Fibroblast of skin of left biceps (primary cell): ENCODE results near the gene HDDC2.

Experiments used
- DNase-seq, 2 experiments: peaks; one replicate each; pipeline ENCODE4 v3.0.0-alpha.2; 2013; ENCODE audit warnings: low read depth in 2 of 2

HDDC2 gene

DNA sequence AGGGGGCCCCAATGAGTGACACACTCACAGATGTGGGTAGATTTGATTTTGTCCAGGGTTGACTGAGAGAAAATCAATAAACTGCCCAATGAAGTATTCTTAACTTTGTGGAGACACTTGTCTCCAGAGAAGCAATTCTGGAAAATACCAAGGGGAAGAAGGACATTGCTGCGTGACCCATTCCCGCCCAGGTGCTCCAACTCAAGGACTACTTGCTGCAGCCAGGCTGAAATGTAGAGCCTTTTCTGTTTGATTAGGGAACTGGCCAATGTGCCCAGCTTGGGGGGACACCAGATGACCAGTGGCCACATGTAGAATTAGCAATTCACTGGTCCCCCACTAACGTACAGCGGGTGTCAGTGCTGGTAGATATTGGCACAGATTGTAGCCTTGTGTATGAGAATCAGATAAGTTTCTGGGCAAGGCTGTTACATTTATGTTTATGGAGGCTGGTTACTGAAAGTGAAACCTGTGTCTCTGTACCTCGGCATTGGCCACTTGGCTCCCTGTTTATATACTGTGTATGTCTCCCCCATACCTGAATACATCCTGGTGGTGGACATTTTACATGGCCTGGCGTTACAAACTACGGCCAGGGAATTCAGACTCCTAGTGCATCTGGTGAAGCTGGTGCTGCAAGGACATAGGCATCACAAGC is 32.3 kb downstream of the HDDC2 start:
- DNase-seq, result no peak

DNA sequence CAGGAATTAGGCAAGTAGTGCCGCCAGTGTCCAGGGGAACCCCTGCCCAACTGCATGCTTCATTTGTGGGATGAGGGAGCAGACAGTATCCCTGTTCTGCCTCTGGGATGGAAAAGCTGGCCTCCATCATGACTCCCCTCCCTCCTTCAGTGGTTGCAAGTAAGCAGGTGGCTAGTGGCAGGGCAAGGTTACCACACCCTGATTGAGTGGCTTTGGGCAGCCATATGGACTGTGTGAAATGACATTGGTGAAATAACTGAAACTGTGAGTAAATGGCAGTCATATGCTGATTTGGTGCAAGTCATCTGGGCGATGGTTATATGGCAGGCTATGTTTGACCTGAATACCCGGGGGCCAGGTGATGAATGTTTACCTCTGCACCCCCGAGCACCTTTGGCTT is 33.0 kb downstream of the HDDC2 start:
- no peak for DNase-seq

DNA sequence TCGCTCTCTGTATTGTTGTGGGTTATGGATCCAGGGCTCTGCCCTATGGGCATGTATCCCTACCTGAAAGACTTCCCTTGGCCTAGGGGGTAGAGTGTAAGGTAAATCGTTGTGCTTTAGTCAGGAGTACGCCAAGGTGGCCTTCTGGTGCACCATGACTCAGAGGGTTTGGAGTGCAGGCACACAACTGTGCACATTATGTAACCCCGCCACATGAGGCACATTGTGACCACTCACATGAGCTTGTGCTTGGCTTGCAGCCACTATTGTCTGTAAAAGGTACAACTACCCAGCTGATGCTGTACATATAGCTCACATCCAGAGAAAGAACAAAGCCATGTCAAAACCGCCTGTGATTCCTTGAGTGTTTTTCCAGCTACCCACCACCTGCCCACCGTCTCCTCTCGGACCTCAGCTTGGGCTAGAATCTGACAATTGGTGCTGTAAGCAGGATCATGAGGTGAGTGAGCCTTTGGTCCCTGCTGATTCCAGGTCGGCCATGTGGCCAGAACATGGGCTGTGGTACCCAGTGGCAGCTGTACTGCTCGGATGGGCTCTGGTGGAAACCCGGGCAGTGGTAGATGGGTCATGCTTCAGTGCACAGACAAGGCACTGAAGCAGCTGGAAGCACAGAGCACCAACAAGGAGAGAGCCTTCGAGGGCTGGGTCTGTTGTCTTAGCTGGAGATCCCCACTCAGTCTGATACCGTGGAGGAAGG is 33.8 kb downstream of the HDDC2 start:
- no peak for DNase-seq

DNA sequence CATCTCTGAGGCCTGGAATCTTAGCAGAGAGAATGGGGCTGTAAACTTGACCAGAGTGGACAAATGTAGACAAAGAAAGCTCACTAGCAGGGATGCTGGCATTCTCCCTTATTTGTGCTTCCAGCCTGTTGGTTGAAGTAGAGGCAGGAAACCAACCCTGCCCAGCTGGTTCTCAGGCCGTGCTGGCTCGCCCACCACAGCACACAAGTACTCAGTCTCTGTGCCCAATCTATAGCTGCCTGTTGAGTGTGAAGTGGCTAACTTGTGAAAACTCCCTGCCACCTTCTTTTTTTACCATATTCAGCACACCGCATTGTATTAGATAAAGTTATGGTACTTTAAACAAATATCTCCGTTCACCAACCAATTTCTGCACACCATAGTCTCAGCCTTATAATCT is 37.3 kb downstream of the HDDC2 start:
- no peak for DNase-seq

DNA sequence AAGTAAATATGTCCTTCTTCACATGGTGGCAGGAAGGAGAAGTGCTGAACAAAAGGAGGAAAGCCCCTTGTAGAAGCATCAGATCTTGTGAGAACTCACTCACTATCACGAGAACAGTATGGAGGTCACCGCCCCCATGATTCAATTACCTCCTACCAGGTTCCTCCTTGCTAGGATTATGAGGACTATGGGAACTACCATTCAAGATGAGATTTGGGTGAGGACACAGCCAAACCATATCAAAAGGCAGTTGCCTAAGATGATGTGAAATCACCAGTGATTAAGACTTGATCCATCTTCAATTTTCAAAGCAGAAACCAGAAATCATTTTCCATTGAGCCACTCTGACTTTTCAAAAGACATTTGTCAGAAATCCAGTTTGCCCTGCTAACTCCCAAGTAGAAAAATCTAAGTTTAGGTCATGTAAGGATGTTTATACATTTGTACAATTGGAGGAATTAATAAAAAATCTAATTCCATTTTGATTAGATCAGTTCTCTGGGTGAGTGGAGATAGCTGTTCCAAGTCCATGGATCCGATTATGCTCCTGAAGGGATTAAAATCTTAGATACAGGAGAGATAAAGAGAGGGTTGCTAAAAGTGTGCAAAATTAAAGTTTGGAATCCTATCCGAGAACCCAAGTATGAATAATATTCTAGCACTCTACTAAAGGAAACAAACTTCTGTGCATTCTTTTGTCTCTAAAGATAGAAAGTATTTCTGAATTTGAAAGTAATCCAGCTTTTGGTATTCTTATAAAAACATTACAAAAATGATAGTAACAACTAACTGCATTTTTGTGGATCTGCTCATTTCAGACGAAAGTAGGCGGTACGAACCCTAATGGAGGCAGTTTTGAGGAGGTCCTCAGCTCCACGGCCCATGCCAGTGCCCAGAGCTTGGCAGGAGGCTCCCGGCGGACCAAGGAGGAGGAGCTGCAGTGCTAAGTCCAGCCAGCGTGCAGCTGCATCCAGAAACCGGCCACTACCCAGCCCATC is 39.5 kb downstream of the HDDC2 start:
- DNase-seq, result peak; percentile 74 to 84

DNA sequence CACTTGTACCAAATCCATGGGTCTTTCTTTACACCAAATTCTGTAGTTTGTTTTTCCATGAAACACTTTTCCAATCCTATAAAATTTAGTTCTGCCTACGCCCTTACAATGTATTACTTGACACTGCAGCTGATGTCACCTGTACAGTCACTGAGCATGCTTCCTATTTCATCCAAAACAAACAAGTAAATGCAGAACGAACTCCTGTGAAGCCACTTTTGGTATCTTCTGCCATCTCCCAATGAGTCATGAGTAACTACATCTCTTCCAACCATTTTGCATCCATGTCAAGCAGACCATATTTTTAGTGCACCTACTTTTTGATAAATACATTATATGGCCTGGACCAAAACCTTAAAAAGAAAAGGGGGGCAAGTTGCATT is 42.4 kb downstream of the HDDC2 start:
- no peak for DNase-seq

DNA sequence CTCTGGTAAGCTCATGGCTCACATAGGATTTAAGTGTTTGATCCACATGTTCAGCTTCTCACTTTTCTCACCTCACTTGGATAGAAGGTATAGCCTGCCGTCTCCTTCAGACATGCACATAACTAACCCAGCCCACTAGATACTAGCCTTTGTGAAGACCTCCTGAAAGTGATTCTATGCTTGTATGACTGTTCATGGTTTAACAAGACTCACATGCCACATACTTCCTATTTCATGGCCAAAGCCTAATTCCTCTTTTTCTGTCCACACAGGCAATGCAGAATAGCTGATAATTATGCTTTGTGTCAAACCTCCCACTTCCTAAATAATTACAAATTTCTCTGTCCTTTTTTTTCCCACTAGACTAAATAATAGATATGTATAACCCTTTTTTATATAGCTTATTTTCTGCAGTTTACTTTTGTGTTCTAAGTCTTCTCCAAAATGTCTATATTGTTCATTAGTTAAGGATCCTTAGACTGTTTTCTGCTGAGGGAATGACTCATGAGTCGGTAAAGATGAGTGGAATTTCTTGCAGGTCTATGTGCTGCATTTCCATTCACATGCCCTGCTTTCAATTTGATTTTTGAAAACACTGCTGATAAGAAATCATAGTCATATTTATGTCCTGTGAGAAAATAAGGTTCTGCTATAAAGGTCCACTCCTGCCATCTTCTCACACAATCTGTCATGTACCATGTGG is 43.0 kb downstream of the HDDC2 start:
- DNase-seq, result no peak

DNA sequence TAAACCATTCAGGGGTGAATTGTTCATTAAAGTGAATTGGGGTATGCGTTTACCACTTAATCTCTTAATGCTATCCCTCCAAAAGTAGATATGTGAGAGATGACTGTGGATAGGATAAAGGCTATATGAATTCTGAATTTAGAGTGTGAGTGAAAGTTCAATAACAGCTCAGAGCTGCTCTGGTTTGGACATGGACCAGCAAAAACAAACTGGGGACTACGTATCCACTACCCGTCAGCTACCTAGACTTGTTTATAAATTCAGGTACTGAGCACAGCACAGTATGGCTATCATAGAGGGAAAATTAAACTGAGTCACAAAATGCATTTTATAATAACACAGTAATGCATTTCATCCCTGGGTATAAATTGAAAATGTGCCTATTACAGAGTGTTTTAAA is 44.4 kb downstream of the HDDC2 start:
- no peak for DNase-seq

DNA sequence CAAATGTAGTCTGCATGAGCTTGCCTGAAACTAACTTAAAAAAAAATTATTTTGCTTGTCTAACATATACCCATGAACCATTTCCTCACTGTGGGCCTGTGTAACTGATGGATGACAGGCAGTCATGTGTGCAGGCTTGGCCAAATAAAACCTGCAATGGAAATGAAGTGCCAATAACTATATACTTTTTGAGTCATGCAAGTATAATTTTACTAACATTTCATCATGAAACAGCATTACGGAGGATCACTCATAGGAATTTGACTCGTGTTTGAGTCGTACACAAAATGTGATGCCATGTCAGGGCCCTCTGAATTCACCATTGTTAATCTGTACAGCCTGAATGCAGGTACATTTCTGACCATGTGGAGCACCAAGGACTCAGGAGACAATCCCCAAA is 46.6 kb downstream of the HDDC2 start:
- DNase-seq, result no peak

DNA sequence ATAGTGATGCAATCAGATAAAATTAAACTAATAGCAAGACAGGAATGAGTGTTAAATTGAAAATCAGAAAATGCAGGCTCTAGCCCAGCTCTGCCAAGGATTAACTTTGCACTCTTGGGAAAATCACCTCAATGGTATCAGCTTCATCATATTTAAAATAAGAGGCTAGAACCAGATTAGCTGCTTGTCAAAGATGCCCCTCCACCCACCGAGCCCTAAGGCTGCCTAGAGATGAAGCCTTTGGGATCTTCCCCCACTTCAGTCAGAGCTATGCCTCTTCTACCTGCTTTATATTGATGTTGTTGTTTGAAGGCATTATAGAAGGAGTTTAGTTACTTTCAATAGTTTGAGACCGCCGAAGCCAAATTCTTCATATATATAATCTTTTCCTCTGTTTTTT is 47.4 kb downstream of the HDDC2 start:
- no peak for DNase-seq

DNA sequence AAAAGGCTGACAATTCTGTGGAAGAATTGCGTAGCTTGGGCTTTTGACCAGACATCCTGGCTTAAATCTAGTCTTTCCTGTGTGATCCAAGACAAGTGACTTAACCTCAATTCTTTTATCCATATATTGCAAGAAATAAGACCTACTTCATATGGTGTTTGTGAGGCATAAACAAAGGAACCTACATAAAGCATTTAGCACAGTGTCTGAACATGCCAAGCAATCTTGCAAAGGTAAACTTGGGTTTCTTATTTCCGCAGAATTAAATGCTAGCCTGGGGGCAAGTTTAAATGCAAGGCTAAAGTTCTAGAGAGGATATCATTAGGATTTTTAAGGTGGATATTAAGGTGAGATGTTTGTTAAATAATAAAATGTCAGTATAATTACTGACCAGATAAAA is 47.9 kb downstream of the HDDC2 start:
- no peak for DNase-seq

DNA sequence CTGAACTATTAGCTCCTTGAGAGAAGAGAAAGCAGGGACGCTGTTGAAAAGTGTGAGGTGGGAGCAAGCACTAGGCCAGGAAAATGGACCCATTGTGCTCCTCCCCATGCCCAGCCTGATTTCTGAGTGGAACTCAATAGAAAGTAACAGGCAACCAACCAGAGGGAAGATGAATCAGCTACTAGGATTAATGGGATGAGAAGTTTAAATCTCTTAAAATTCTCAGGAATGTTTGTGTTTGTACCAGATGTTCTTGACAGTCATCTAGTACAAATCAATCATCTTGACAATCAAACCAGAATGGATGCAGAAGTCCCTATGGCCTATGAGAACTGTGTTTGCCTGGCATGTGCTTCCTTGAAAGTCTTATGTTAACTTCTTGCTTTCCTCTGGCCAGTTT is 48.9 kb downstream of the HDDC2 start:
- DNase-seq, result peak in 1 of 2 experiments; percentile 29

DNA sequence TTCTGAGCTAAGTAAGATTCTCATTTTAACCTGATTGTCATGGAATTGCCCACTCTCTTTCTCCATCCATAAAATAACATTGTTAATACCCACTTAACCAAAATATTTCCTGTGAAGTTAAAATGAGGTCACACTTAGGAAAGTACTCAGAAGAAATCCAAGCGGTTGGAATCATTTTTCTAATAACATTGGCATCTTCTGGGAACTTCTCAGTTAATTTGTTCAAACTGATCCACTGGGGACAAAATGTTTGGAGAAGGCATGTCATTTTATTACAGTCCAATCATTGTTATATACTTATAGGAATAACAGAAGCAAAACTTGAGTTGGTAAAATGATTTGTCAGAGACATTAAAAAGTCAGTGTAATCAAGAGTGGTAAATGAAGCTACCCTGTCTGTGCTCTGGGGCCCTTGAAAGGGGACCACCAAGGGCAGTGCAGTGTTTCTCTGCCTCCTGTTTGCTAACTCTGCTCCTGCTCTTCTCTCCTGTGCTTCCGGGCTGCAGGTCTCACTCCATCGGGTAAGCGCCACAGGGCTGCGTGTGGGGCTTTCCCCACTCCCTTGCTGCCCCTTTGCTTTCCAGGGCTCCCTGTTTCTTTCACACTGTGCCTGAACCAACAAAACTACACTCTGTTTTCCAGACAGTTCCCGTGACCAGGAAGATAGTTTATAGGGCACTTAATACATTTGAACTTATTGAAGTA is 50.1 kb downstream of the HDDC2 start:
- DNase-seq, result peak in 1 of 2 experiments; percentile 13

DNA sequence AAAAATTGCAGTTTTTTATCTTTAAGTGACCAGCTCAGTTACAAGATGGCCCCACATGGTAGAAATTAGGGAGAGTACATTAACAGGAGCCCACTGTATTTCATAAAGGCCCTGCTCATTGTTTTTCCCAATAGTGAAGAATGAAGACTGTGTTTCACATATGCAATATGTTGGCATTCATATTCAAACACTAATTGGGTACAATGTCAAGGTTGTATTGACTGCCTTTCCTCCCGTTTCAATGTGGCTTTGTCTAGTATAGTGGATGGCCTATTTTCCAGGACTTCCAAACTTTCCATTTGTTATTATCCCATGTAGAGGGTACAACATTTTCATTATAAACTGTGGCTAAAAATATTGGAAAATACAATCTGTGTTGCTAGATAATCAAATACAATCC is 51.3 kb downstream of the HDDC2 start:
- DNase-seq, result no peak

DNA sequence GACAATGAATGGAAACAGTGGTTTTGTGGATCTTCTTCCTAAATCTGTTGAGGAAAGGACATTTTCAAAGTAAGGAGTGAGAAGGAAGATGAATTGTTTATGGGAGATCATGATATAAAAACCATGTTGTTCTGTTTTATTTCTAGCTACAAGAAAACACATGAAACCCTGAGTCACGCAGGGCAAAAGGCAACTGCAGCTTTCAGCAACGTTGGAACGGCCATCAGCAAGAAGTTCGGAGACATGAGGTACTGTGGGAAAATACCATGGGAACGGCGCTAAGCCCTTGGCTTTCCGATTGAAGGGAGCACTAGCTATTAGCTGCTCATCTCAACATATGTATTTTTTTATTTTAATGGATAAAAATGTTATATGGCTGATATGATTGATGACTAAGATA is 53.6 kb downstream of the HDDC2 start:
- DNase-seq, result no peak

DNA sequence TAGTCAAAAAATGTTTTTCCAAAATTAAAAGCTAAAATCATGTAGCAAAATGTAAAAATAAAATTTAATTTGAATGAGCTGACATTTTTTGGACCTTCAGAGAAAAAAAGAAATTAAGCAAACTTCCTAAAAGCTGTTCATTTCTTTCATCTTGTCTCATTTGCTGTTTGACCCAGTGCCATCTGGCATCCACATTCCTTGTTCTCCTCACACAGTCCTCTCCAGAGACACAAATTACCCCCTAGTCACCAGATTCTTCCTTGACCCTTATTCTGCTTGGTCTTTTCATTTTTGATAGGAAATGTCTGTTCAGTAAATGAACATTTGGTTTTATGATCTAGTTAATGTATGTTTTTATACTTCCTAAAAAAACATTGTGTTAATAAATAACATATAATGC is 55.2 kb downstream of the HDDC2 start:
- no peak for DNase-seq

DNA sequence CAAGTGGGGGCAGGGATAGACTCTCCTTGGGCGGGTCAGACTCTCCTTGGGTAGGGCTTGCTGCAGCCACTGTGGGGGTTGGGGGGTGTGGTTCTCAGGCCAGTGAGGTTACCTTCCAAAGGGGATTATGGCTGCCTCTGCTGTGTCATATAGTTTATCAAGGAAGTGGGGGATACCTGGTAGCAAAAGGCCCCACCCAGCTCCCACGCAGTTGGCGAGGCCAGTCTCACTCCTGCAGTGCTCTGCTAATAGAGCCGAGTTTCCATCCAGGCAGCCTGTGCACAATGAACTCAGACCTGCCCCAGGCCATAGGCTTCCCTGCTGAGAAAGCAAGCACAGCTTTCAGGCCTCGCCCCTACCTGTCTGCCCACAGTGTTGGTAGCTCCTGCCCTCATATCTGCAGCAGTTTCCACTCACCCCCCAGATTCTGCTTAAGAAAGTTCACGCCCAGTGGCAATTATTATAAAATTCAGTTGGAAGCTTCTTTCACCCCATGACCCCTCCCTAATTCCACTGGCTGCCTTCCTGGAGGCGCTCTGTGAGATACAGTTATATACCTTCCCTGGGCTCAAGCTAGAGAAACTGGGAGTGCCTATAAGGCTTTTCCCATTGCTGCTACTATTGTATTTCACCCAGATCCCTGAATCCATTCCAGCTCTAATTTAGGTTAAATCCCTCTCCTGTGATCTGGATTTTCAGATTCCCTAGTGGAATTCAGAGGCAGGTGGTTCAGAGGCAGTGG is 56.1 kb downstream of the HDDC2 start:
- DNase-seq, result no peak

DNA sequence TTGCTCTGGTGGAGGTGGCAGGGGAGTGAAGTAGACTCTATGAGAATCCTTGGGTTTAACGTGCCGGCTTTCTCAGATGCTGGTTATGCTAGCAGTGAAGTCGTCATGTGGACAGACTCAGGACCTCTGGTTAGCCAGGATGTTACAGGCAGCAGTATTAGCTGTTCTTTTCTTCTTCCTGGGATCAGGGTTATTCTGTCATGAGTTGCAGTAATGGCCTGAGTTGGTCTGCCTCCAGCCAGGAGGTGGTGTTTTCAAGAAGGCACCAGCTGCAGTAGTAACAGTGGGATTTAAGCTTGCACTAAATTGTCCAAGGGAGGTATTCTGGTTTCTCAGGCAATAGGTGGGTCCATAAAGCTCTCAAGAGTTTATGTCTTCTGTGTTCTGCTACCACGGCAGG is 56.7 kb downstream of the HDDC2 start:
- DNase-seq, result no peak

DNA sequence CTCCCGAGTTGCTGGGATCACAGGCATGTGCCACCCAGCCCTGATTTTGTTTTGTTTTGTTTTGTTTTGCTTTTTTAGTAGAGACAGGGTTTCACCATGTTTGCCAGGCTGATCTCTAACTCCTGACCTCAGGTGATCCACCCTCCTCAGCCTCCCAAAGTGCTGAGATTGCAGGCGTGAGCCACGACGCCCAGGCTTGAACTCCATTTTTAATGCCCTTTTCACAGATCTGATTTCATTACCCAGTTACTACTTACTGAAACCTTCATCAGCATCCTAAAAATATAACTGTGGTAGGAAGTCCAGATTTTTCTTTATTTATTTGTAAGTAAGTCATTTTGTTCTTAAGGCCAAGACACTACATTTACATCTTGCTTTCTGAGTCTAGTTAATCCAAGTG is 64.0 kb downstream of the HDDC2 start:
- DNase-seq, result no peak

DNA sequence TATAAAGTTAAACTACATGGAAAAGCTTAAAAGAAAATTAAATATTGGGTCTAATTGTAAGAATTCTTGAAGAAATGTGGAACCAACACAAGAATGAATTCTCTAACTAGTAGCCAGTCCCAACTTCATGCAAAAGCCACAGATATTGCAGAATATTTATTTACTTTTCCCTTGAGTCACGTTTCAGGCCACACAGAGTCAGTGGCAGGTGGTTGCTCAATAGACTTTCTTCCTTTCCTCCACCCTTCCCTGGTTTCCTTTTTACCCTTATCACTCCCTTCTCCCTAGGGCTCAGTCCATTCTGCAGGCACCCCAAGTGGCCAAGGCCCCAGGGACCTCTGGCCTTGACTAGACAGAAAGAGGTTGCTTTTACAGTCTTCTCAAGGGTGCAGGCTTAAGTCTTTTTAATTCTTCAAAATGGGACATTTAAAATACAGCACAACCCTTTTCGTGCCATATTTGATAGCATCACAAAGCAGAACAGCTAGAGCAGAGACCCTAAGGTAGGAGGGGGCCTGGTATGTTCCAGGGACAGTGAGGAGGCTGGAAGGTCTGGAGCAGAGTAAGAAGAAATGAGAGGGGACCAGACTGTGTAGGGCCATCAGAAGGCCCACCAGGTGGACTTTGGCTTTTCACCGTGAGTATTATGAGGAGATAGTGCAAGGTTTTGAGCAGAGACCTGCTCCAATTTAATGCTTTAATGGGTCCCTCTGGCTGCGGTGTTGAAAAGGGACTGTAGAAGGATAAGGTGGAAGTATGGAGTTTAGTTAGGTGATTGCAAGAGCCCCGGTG is 65.0 kb downstream of the HDDC2 start:
- no peak for DNase-seq
